GM18499 (cell line): ENCODE measurements around the gene KRTAP10-8.
"Not testable (repeated sequence)": the region's sequence is repeated elsewhere in the genome, so short reads cannot be mapped to it uniquely, and the experiment has no call there.

Experiments used
- ATAC-seq: cut with Tn5 transposase; IDR thresholded peaks from one replicate; pipeline ENCODE4 v1.9.1; 2021; ENCODE audit warnings: moderate number of reproducible peaks; ENCODE audit not compliant: insufficient read depth, unreplicated experiment

KRTAP10-8 gene

GRCh38 chr21:44612029-44612486 lies at the start of gene KRTAP10-8:
KRTAP10-8 (plus strand) TSS chr21:44612079; CDS start chr21:44612101, 22 bp downstream.
- ATAC-seq: no peak

- ATAC-seq: no peak
These were observed 47.8 kb upstream of the KRTAP10-8 start for GRCh38 chr21:44564099-44564498.

- no peak for ATAC-seq
These were observed 46.8 kb upstream of the KRTAP10-8 start for GRCh38 chr21:44564886-44565598.

- no peak for ATAC-seq
These were observed 45.5 kb upstream of the KRTAP10-8 start for GRCh38 chr21:44566403-44566802.

GRCh38 chr21:44567481-44568171 lies 44.3 kb upstream of the KRTAP10-8 start:
- no peak for ATAC-seq

GRCh38 chr21:44568261-44568660 lies 43.6 kb upstream of the KRTAP10-8 start:
- no peak for ATAC-seq

- ATAC-seq: no peak
These were observed 43.0 kb upstream of the KRTAP10-8 start for GRCh38 chr21:44568667-44569556.

GRCh38 chr21:44569861-44570517 lies 41.9 kb upstream of the KRTAP10-8 start:
- no peak for ATAC-seq

GRCh38 chr21:44571296-44571695 lies 40.6 kb upstream of the KRTAP10-8 start:
- no peak for ATAC-seq

GRCh38 chr21:44571844-44572782 lies 39.8 kb upstream of the KRTAP10-8 start:
- no peak for ATAC-seq

- no peak for ATAC-seq
These were observed 38.8 kb upstream of the KRTAP10-8 start for GRCh38 chr21:44572959-44573583.

- ATAC-seq: not testable (repeated sequence)
These were observed 38.0 kb upstream of the KRTAP10-8 start, which contains the start of gene KRTAP10-4 for GRCh38 chr21:44573630-44574456. KRTAP10-4 (plus strand) TSS chr21:44573729; CDS start chr21:44573759, 30 bp downstream.

GRCh38 chr21:44574457-44575306 lies 37.2 kb upstream of the KRTAP10-8 start:
- ATAC-seq: no peak

- no peak for ATAC-seq
These were observed 36.4 kb upstream of the KRTAP10-8 start for GRCh38 chr21:44575307-44576024.

GRCh38 chr21:44576025-44576420 lies 35.9 kb upstream of the KRTAP10-8 start:
- ATAC-seq: no peak

GRCh38 chr21:44578371-44579055 lies 33.4 kb upstream of the KRTAP10-8 start:
- no peak for ATAC-seq
